ENCODE data around the gene CSMD2.

Gene CSMD2

DNA sequence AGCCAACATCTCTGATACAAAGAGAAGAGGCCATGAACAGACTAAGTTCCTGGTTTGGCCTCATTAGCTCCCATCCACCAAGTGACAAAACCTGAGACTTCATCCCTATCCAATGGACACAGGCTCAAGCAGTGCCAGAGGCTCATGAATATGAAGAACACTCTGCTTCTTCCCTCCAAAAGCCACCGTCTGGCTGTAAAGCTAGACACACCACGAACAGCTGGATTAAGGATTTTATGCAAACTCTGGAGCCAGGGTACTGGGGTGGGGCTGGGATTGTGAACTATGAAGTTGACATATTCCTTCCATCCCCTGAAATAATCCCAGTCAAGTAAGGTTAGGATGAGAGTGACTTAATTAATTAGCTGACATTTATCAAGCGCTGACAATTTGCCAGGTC, 139.4 kb downstream of the CSMD2 start:
- TF ChIP-seq, protein P1, sequence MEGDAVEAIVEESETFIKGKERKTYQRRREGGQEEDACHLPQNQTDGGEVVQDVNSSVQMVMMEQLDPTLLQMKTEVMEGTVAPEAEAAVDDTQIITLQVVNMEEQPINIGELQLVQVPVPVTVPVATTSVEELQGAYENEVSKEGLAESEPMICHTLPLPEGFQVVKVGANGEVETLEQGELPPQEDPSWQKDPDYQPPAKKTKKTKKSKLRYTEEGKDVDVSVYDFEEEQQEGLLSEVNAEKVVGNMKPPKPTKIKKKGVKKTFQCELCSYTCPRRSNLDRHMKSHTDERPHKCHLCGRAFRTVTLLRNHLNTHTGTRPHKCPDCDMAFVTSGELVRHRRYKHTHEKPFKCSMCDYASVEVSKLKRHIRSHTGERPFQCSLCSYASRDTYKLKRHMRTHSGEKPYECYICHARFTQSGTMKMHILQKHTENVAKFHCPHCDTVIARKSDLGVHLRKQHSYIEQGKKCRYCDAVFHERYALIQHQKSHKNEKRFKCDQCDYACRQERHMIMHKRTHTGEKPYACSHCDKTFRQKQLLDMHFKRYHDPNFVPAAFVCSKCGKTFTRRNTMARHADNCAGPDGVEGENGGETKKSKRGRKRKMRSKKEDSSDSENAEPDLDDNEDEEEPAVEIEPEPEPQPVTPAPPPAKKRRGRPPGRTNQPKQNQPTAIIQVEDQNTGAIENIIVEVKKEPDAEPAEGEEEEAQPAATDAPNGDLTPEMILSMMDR (conservative IDR thresholded peaks at IDR 0.05; ENCODE audit: low read length) = no peak
- TF ChIP-seq EZH2phosphoT487 (IDR thresholded peaks at IDR 0.05; ENCODE audit: borderline replicate concordance) = no peak
- Histone ChIP-seq H3K9me3 (ENCODE audit: insufficient read depth, low read depth, low read length) (no peaks in the 10 kb centered on the region; the same call in 1 of the 2 replicates), H3K4me2 (ENCODE audit: low read depth, low read length, poor library complexity, severe bottlenecking) (no peak overlapping the region), H3F3A (ENCODE audit: low read depth) (no peaks in the 10 kb centered on the region), H4K20me1 (ENCODE audit: insufficient read depth, low read length, poor library complexity, severe bottlenecking) (no peaks in the 10 kb centered on the region), H2AFZ (ENCODE audit: low read length) (no peak overlapping the region), H3K36me3 (ENCODE audit: insufficient read depth, low read length) (no peaks in the 10 kb centered on the region), H3K4me3 (ENCODE audit: low read length, poor library complexity, severe bottlenecking) (no peak overlapping the region), H3K9me2 (replicated peaks; ENCODE audit: low read depth, low read length) (no peaks in the 10 kb centered on the region), H3K9ac (ENCODE audit: low read depth, low read length, poor library complexity, severe bottlenecking) (no peak overlapping the region), H3K27me3 (ENCODE audit: insufficient read depth, low read length, poor library complexity, severe bottlenecking) (no peaks in the 10 kb centered on the region), H3K4me1 (ENCODE audit: insufficient read depth, low read length, poor library complexity, severe bottlenecking) (no peaks in the 10 kb centered on the region), H3K79me2 (ENCODE audit: insufficient read depth, low read length) (no peaks in the 10 kb centered on the region)

DNA sequence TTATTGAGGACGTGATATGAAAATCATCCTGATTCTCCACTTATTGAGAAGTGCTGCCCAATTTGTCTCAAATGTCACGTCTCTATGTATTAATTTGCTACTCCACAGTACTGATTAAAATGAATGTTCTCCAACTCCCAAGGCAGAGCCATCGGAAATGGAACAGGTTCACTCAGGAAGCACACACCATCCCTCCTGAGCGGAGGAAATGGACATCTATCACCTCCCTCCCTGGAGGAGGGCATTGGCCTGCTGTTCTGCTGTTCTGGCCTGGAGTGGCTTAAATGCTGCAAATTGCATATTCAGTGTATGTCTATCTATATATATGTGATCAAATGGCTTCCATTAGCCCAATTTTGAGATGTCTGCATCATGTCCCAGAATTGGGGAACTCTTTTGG, 140.5 kb downstream of the CSMD2 start:
- TF ChIP-seq, protein P1 (conservative IDR thresholded peaks at IDR 0.05; ENCODE audit: low read length) = no peak
- TF ChIP-seq EZH2phosphoT487 (IDR thresholded peaks at IDR 0.05; ENCODE audit: borderline replicate concordance) = no peak
- Histone ChIP-seq H3K9me2 (replicated peaks; ENCODE audit: low read depth, low read length) (no peaks in the 10 kb centered on the region), H3K9me3 (ENCODE audit: insufficient read depth, low read depth, low read length) (no peaks in the 10 kb centered on the region; the same call in 1 of the 2 replicates), H3K36me3 (ENCODE audit: insufficient read depth, low read length) (no peaks in the 10 kb centered on the region), H3K4me1 (ENCODE audit: insufficient read depth, low read length, poor library complexity, severe bottlenecking) (no peaks in the 10 kb centered on the region), H2AFZ (ENCODE audit: low read length) (no peak overlapping the region), H4K20me1 (ENCODE audit: insufficient read depth, low read length, poor library complexity, severe bottlenecking) (no peaks in the 10 kb centered on the region), H3K4me2 (ENCODE audit: low read depth, low read length, poor library complexity, severe bottlenecking) (no peak overlapping the region), H3K27me3 (ENCODE audit: insufficient read depth, low read length, poor library complexity, severe bottlenecking) (no peaks in the 10 kb centered on the region), H3K4me3 (ENCODE audit: low read length, poor library complexity, severe bottlenecking) (no peak overlapping the region), H3F3A (ENCODE audit: low read depth) (no peaks in the 10 kb centered on the region), H3K79me2 (ENCODE audit: insufficient read depth, low read length) (no peaks in the 10 kb centered on the region), H3K9ac (ENCODE audit: low read depth, low read length, poor library complexity, severe bottlenecking) (no peak overlapping the region)

DNA sequence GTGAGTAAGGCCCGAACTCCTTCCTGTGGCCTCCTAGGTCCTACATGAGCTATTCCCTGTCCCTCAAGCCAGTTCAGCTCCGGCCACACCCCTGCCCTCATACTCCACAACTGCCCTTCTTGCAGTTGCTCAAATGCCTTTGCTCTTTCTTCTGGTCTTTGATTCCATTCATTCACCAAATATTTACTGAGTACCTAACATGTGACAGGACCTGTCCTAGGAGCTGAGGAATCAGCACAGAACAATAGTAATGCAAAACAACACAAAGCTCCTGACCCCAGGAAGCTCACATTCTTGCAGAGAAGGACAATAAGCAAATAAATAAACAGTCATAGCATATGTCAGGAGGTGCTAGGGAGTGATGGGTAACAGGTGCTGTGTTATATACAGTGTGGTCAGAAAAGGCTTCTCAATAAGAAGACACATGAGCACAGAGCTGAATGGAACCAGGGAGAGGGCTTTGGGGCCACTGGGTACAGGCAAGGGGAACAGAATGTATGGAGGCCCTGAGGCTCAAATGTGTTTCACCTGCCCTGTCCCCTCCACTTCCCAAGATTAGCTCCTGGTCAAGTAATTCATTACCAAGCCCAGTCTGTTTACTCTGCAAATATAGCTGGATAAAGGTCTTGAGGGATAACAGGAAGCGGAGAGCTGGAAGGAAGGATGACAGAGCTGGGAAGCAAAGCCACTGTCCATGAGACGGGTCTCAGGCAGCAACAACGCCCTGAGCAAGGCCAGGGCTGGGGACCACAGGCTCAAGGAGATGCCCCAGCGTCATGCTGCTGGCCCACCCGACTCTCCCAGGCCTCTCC, 145.1 kb downstream of the CSMD2 start:
- H3K79me2 ChIP-seq (ENCODE audit: insufficient read depth, low read length) = no peaks in the 10 kb centered on the region
- no peak overlapping the region for H3K4me2 ChIP-seq (ENCODE audit: low read depth, low read length, poor library complexity, severe bottlenecking)

More for the DNA sequence above, 145.1 kb downstream of the CSMD2 start:
- H3K36me3 ChIP-seq (ENCODE audit: insufficient read depth, low read length) = no peaks in the 10 kb centered on the region
- H3K9me2 ChIP-seq (replicated peaks; ENCODE audit: low read depth, low read length) = no peaks in the 10 kb centered on the region
- H2AFZ ChIP-seq (ENCODE audit: low read length) = no peak overlapping the region
- no peaks in the 10 kb centered on the region for H3K27me3 ChIP-seq (ENCODE audit: insufficient read depth, low read length, poor library complexity, severe bottlenecking)
- no peak overlapping the region for H3K4me3 ChIP-seq (ENCODE audit: low read length, poor library complexity, severe bottlenecking)
- H3F3A ChIP-seq (ENCODE audit: low read depth) = no peaks in the 10 kb centered on the region
- no peaks in the 10 kb centered on the region for H3K4me1 ChIP-seq (ENCODE audit: insufficient read depth, low read length, poor library complexity, severe bottlenecking)
- H3K9ac ChIP-seq (ENCODE audit: low read depth, low read length, poor library complexity, severe bottlenecking) = no peak overlapping the region
- H4K20me1 ChIP-seq (ENCODE audit: insufficient read depth, low read length, poor library complexity, severe bottlenecking) = no peaks in the 10 kb centered on the region
- no peaks in the 10 kb centered on the region for H3K9me3 ChIP-seq (ENCODE audit: insufficient read depth, low read depth, low read length)
- TF ChIP-seq EZH2phosphoT487 (IDR thresholded peaks at IDR 0.05; ENCODE audit: borderline replicate concordance) = no peak
- TF ChIP-seq, protein P1 (conservative IDR thresholded peaks at IDR 0.05; ENCODE audit: low read length) = no peak
